ENCODE results near the gene ADAMTSL3. TPM values are rescaled to one million over a fixed set of nuclear protein-coding genes. Genes with fewer than 3 reads are reported as not detected.

Gene ADAMTSL3
- total RNA-seq, 1 donor from 2014 or later, result 0.17 TPM

GRCh38 chr15:83911345-83911744 lies 257.4 kb downstream of the ADAMTSL3 start:
- DNase-seq (ENCODE audit: low spot score), result no peak
- Mint-ChIP-seq H3K36me3 (ENCODE audit: low read depth) (no peaks in the 10 kb centered on the region), H3K4me3 (ENCODE audit: unreplicated experiment) (no peak overlapping the region), H3K27ac (ENCODE audit: unreplicated experiment) (no peak overlapping the region), H3K9me3 (ENCODE audit: low read depth) (peaks cover 6% of the 10 kb centered on the region), H3K4me1 (ENCODE audit: low read depth) (no peaks in the 10 kb centered on the region), H3K27me3 (ENCODE audit: low read depth) (peaks cover 2% of the 10 kb centered on the region)
- TF ChIP-seq, protein P1, sequence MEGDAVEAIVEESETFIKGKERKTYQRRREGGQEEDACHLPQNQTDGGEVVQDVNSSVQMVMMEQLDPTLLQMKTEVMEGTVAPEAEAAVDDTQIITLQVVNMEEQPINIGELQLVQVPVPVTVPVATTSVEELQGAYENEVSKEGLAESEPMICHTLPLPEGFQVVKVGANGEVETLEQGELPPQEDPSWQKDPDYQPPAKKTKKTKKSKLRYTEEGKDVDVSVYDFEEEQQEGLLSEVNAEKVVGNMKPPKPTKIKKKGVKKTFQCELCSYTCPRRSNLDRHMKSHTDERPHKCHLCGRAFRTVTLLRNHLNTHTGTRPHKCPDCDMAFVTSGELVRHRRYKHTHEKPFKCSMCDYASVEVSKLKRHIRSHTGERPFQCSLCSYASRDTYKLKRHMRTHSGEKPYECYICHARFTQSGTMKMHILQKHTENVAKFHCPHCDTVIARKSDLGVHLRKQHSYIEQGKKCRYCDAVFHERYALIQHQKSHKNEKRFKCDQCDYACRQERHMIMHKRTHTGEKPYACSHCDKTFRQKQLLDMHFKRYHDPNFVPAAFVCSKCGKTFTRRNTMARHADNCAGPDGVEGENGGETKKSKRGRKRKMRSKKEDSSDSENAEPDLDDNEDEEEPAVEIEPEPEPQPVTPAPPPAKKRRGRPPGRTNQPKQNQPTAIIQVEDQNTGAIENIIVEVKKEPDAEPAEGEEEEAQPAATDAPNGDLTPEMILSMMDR (IDR thresholded peaks at IDR 0.05), result no peak

GRCh38 chr15:83912343-83912742 lies 258.4 kb downstream of the ADAMTSL3 start:
- no peaks in the 10 kb centered on the region for H3K4me1 Mint-ChIP-seq (ENCODE audit: low read depth)
- H3K36me3 Mint-ChIP-seq (ENCODE audit: low read depth), result no peaks in the 10 kb centered on the region
- TF ChIP-seq, protein P1 (IDR thresholded peaks at IDR 0.05), result no peak
- H3K9me3 Mint-ChIP-seq (ENCODE audit: low read depth), result peaks cover 6% of the 10 kb centered on the region
- peaks cover 2% of the 10 kb centered on the region for H3K27me3 Mint-ChIP-seq (ENCODE audit: low read depth)
- no peak overlapping the region for H3K4me3 Mint-ChIP-seq (ENCODE audit: unreplicated experiment)
- no peak for DNase-seq (ENCODE audit: low spot score)
- no peak overlapping the region for H3K27ac Mint-ChIP-seq (ENCODE audit: unreplicated experiment)

- no peaks in the 10 kb centered on the region for H3K4me1 Mint-ChIP-seq (ENCODE audit: low read depth)
- no peak overlapping the region for H3K4me3 Mint-ChIP-seq (ENCODE audit: unreplicated experiment)
- peaks cover 2% of the 10 kb centered on the region for H3K27me3 Mint-ChIP-seq (ENCODE audit: low read depth)
- H3K27ac Mint-ChIP-seq (ENCODE audit: unreplicated experiment), result no peak overlapping the region
- TF ChIP-seq, protein P1 (IDR thresholded peaks at IDR 0.05), result no peak
- H3K9me3 Mint-ChIP-seq (ENCODE audit: low read depth), result peaks cover 6% of the 10 kb centered on the region
- no peak for DNase-seq (ENCODE audit: low spot score)
- no peaks in the 10 kb centered on the region for H3K36me3 Mint-ChIP-seq (ENCODE audit: low read depth)
These were observed 259.2 kb downstream of the ADAMTSL3 start for GRCh38 chr15:83913034-83913632.

- H3K4me1 Mint-ChIP-seq (ENCODE audit: low read depth), result no peaks in the 10 kb centered on the region
- H3K27ac Mint-ChIP-seq (ENCODE audit: unreplicated experiment), result no peak overlapping the region
- DNase-seq (ENCODE audit: low spot score), result no peak
- H3K36me3 Mint-ChIP-seq (ENCODE audit: low read depth), result no peaks in the 10 kb centered on the region
- H3K9me3 Mint-ChIP-seq (ENCODE audit: low read depth), result no peaks in the 10 kb centered on the region
- TF ChIP-seq, protein P1 (IDR thresholded peaks at IDR 0.05), result no peak
- no peak overlapping the region for H3K4me3 Mint-ChIP-seq (ENCODE audit: unreplicated experiment)
- H3K27me3 Mint-ChIP-seq (ENCODE audit: low read depth), result peaks cover 9% of the 10 kb centered on the region
These were observed 261.0 kb downstream of the ADAMTSL3 start for GRCh38 chr15:83914906-83915305.

DNA sequence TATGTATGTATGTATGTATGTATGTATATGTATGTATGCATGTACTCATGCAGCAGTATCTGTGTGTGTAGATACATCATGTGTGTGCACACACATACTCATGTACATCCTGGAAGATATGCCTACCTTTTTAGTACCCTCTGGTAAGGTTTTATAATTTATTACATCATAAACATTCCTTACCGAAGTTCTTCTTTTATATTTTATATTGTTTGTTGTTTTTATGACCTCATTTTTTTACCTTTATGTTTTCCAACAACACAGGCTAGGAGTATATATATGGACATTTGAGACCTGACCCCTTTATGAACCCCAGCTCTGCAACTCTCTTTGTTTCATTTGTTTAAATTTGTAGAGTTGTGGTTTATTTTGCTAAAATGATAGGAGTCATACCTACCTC lies 263.5 kb downstream of the ADAMTSL3 start:
- Mint-ChIP-seq H3K9me3 (ENCODE audit: low read depth) (no peaks in the 10 kb centered on the region), H3K36me3 (ENCODE audit: low read depth) (no peaks in the 10 kb centered on the region), H3K27me3 (ENCODE audit: low read depth) (peaks cover 7% of the 10 kb centered on the region), H3K4me1 (ENCODE audit: low read depth) (no peaks in the 10 kb centered on the region), H3K27ac (ENCODE audit: unreplicated experiment) (no peak overlapping the region), H3K4me3 (ENCODE audit: unreplicated experiment) (no peak overlapping the region)
- TF ChIP-seq, protein P1 (IDR thresholded peaks at IDR 0.05), result no peak
- no peak for DNase-seq (ENCODE audit: low spot score)
